Neutrophil (primary cell): Measurements from ENCODE around the gene TRAPPC14.
"Not testable (repeated sequence)": the region's sequence is repeated elsewhere in the genome, so short reads cannot be mapped to it uniquely, and the experiment has no call there.

Experiments
- H3K27ac ChIP-seq: fragments of 200-600 bp; sonication (generic); 2 replicates; pipeline ENCODE4 v1.5.1; 2016; ENCODE audit warnings: mild to moderate bottlenecking, moderate library complexity
- H3K27me3 ChIP-seq: fragments of 200-600 bp; sonication (generic); 2 replicates; pipeline ENCODE4 v1.6.0; 2016; ENCODE audit warnings: mild to moderate bottlenecking
- H3K36me3 ChIP-seq: fragments of 200-600 bp; sonication (generic); 2 replicates; pipeline ENCODE4 v1.5.1; 2017
- H3K4me1 ChIP-seq, 2 experiments: fragments of 200-600 bp in 1 of 2; sonication (generic) in 1 of 2; 1 replicate in 1 of 2; 2 replicates in 1 of 2; pipeline versions ENCODE4 v1.5.1 to v1.6.1; 2013 to 2016; ENCODE audit warnings: low read depth in 1 of 2, low read length in 1 of 2, mild to moderate bottlenecking in 1 of 2, moderate library complexity in 1 of 2; ENCODE audit not compliant: control insufficient read depth in 1 of 2, insufficient read depth in 1 of 2
- H3K4me3 ChIP-seq, 2 experiments: fragments of 200-600 bp in 1 of 2; sonication (generic) in 1 of 2; 1 replicate in 1 of 2; 2 replicates in 1 of 2; pipeline ENCODE4 v1.5.1; 2013 to 2016; ENCODE audit warnings: low read depth in 1 of 2, low read length in 1 of 2, mild to moderate bottlenecking in 1 of 2, moderate library complexity in 1 of 2
- H3K9me3 ChIP-seq: fragments of 200-600 bp; sonication (generic); 2 replicates; pipeline ENCODE4 v1.5.1; 2016
- CTCF ChIP-seq: fragments of 200-600 bp; sonication (generic); IDR thresholded peaks from 2 replicates; pipeline ENCODE4 v1.5.1; 2016; ENCODE audit warnings: antibody characterized with exemption

Gene TRAPPC14

GRCh38 chr7:100147278-100147677, 11.2 kb downstream of the TRAPPC14 start:
- TF ChIP-seq CTCF, result no peak
- Histone ChIP-seq H3K9me3 (no peaks in the 10 kb centered on the region), H3K4me1 (peaks cover 68 to 71% of the 10 kb centered on the region in 2 experiments), H3K36me3 (peaks cover 14% of the 10 kb centered on the region), H3K27me3 (no peaks in the 10 kb centered on the region), H3K4me3 (peak overlapping the region in 1 of 2 experiments; percentile 21), H3K27ac (peak overlapping the region; percentile 86)

- Histone ChIP-seq H3K27ac (peak overlapping the region; percentile 86), H3K4me1 (peaks cover 68 to 71% of the 10 kb centered on the region in 2 experiments), H3K4me3 (peak overlapping the region in 1 of 2 experiments; percentile 21)
- not testable (repeated sequence) for H3K27me3 ChIP-seq, H3K36me3 ChIP-seq, H3K9me3 ChIP-seq
These were observed 12.2 kb downstream of the TRAPPC14 start for GRCh38 chr7:100146350-100146749.

GRCh38 chr7:100142461-100142860, 16.1 kb downstream of the TRAPPC14 start:
- Histone ChIP-seq H3K36me3 (no peaks in the 10 kb centered on the region), H3K4me1 (peaks cover 68 to 74% of the 10 kb centered on the region in 2 experiments), H3K9me3 (no peaks in the 10 kb centered on the region), H3K4me3 (peak overlapping the region in 1 of 2 experiments; percentile 43), H3K27ac (peak overlapping the region; percentile 94), H3K27me3 (no peaks in the 10 kb centered on the region)
- no peak for TF ChIP-seq CTCF

- Histone ChIP-seq H3K27me3 (no peaks in the 10 kb centered on the region), H3K36me3 (no peaks in the 10 kb centered on the region), H3K4me1 (peaks cover 59 to 65% of the 10 kb centered on the region in 2 experiments), H3K27ac (peak overlapping the region; percentile 94), H3K9me3 (no peaks in the 10 kb centered on the region), H3K4me3 (peak overlapping the region; percentile 43 to 52)
- TF ChIP-seq CTCF, result no peak
These were observed 17.0 kb downstream of the TRAPPC14 start for GRCh38 chr7:100141555-100141949.

GRCh38 chr7:100137851-100138760, 20.4 kb downstream of the TRAPPC14 start:
- no peak overlapping the region for H3K4me3 ChIP-seq

More at GRCh38 chr7:100137851-100138760, 20.4 kb downstream of the TRAPPC14 start:
- Histone ChIP-seq H3K27ac (peak overlapping the region; percentile 70), H3K27me3 (no peaks in the 10 kb centered on the region), H3K4me1 (peaks cover 47 to 52% of the 10 kb centered on the region in 2 experiments), H3K9me3 (no peaks in the 10 kb centered on the region), H3K36me3 (no peaks in the 10 kb centered on the region)
- TF ChIP-seq CTCF, result no peak
